ENCODE results near the gene GPR68.

- TF ChIP-seq, protein P1, sequence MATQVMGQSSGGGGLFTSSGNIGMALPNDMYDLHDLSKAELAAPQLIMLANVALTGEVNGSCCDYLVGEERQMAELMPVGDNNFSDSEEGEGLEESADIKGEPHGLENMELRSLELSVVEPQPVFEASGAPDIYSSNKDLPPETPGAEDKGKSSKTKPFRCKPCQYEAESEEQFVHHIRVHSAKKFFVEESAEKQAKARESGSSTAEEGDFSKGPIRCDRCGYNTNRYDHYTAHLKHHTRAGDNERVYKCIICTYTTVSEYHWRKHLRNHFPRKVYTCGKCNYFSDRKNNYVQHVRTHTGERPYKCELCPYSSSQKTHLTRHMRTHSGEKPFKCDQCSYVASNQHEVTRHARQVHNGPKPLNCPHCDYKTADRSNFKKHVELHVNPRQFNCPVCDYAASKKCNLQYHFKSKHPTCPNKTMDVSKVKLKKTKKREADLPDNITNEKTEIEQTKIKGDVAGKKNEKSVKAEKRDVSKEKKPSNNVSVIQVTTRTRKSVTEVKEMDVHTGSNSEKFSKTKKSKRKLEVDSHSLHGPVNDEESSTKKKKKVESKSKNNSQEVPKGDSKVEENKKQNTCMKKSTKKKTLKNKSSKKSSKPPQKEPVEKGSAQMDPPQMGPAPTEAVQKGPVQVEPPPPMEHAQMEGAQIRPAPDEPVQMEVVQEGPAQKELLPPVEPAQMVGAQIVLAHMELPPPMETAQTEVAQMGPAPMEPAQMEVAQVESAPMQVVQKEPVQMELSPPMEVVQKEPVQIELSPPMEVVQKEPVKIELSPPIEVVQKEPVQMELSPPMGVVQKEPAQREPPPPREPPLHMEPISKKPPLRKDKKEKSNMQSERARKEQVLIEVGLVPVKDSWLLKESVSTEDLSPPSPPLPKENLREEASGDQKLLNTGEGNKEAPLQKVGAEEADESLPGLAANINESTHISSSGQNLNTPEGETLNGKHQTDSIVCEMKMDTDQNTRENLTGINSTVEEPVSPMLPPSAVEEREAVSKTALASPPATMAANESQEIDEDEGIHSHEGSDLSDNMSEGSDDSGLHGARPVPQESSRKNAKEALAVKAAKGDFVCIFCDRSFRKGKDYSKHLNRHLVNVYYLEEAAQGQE (IDR thresholded peaks at IDR 0.05; ENCODE audit: insufficient read depth in 1 of 2, low read depth in 2 of 2, low read length in 1 of 2): no peak
- TF ChIP-seq, protein P2, sequence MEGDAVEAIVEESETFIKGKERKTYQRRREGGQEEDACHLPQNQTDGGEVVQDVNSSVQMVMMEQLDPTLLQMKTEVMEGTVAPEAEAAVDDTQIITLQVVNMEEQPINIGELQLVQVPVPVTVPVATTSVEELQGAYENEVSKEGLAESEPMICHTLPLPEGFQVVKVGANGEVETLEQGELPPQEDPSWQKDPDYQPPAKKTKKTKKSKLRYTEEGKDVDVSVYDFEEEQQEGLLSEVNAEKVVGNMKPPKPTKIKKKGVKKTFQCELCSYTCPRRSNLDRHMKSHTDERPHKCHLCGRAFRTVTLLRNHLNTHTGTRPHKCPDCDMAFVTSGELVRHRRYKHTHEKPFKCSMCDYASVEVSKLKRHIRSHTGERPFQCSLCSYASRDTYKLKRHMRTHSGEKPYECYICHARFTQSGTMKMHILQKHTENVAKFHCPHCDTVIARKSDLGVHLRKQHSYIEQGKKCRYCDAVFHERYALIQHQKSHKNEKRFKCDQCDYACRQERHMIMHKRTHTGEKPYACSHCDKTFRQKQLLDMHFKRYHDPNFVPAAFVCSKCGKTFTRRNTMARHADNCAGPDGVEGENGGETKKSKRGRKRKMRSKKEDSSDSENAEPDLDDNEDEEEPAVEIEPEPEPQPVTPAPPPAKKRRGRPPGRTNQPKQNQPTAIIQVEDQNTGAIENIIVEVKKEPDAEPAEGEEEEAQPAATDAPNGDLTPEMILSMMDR (IDR thresholded peaks at IDR 0.05): no peak
- TF ChIP-seq SIN3A (IDR thresholded peaks at IDR 0.05; ENCODE audit: borderline replicate concordance, insufficient read depth, low read depth, low read length) (no peak), POLR2AphosphoS5 (IDR thresholded peaks at IDR 0.05; ENCODE audit: low read depth, low read length) (no peak), TCF7L2 (IDR thresholded peaks at IDR 0.05; ENCODE audit: low read depth, low read length) (no peak)
Observed at GRCh38 chr14:91219517-91220389, 24.8 kb downstream of the GPR68 start.

All from Panc1 (cell line).